GM18870 (cell line): ENCODE results near the gene CPNE2.

ENCODE experiments used
- ATAC-seq: cut with Tn5 transposase; IDR thresholded peaks from one replicate; pipeline ENCODE4 v1.9.1; 2021; ENCODE audit warnings: moderate library complexity; ENCODE audit not compliant: unreplicated experiment

CPNE2 gene

GRCh38 chr16:57143149-57143921 lies 51.0 kb downstream of the CPNE2 start:
- no peak for ATAC-seq

- ATAC-seq = no peak
Measured at GRCh38 chr16:57144027-57144426, 51.6 kb downstream of the CPNE2 start.

- no peak for ATAC-seq
Measured at GRCh38 chr16:57145046-57146021, 53.0 kb downstream of the CPNE2 start.

- no peak for ATAC-seq
Measured at GRCh38 chr16:57146040-57146647, 53.8 kb downstream of the CPNE2 start.

- no peak for ATAC-seq
Measured at GRCh38 chr16:57146735-57147134, 54.4 kb downstream of the CPNE2 start.

GRCh38 chr16:57147381-57148221 lies 55.2 kb downstream of the CPNE2 start:
- ATAC-seq = no peak

GRCh38 chr16:57148481-57148880 lies 56.1 kb downstream of the CPNE2 start:
- no peak for ATAC-seq

- no peak for ATAC-seq
Measured at GRCh38 chr16:57149391-57149790, 57.0 kb downstream of the CPNE2 start.

GRCh38 chr16:57150682-57151330 lies 58.4 kb downstream of the CPNE2 start:
- no peak for ATAC-seq

- no peak for ATAC-seq
Measured at GRCh38 chr16:57151369-57151768, 59.0 kb downstream of the CPNE2 start.

GRCh38 chr16:57152096-57153093 lies 60.0 kb downstream of the CPNE2 start:
- ATAC-seq = no peak

GRCh38 chr16:57153841-57154240 lies 61.5 kb downstream of the CPNE2 start:
- no peak for ATAC-seq

- no peak for ATAC-seq
Measured at GRCh38 chr16:57155702-57156350, 63.4 kb downstream of the CPNE2 start.

GRCh38 chr16:57156351-57156703 lies 63.9 kb downstream of the CPNE2 start:
- ATAC-seq = no peak

- ATAC-seq = no peak
Measured at GRCh38 chr16:57157533-57157932, 65.2 kb downstream of the CPNE2 start.

- ATAC-seq = no peak
Measured at GRCh38 chr16:57159447-57159846, 67.1 kb downstream of the CPNE2 start.

GRCh38 chr16:57163842-57164241 lies 71.5 kb downstream of the CPNE2 start:
- ATAC-seq = no peak

- no peak for ATAC-seq
Measured at GRCh38 chr16:57165483-57165882, 73.1 kb downstream of the CPNE2 start.
